Activated CD4-positive, alpha-beta T cell treated with anti-CD3 and anti-CD28 coated beads, Interleukin-2, amount 50 U/mL, for 24 hours (primary cell): ENCODE measurements around the gene ETV6.
A peak's percentile ranks its signal among the peaks of the same experiment; 100 is the strongest.

Experiments
- DNase-seq, 2 donors: peaks; one replicate each; pipeline ENCODE4 v3.0.0-alpha.2; 2020; ENCODE audit warnings: low read depth in 1 of 2, low spot score in 1 of 2

The ETV6 gene

GRCh38 chr12:11797317-11797913 lies 147.9 kb downstream of the ETV6 start:
- no peak for DNase-seq

GRCh38 chr12:11798006-11798708 lies 148.7 kb downstream of the ETV6 start:
- DNase-seq: no peak

- DNase-seq: no peak
Observed at GRCh38 chr12:11798856-11799501, 149.5 kb downstream of the ETV6 start.

- no peak for DNase-seq
Observed at GRCh38 chr12:11799502-11799873, 150.0 kb downstream of the ETV6 start.

GRCh38 chr12:11801643-11802042 lies 152.2 kb downstream of the ETV6 start:
- no peak for DNase-seq

GRCh38 chr12:11804130-11804529 lies 154.7 kb downstream of the ETV6 start:
- no peak for DNase-seq

GRCh38 chr12:11805043-11805442 lies 155.6 kb downstream of the ETV6 start:
- no peak for DNase-seq

GRCh38 chr12:11805680-11806079 lies 156.2 kb downstream of the ETV6 start:
- no peak for DNase-seq

- DNase-seq: no peak
Observed at GRCh38 chr12:11807458-11807857, 158.0 kb downstream of the ETV6 start.

- DNase-seq: no peak
Observed at GRCh38 chr12:11808931-11809330, 159.5 kb downstream of the ETV6 start.

- DNase-seq: no peak
Observed at GRCh38 chr12:11810206-11810545, 160.7 kb downstream of the ETV6 start.

GRCh38 chr12:11811008-11811407 lies 161.5 kb downstream of the ETV6 start:
- DNase-seq: no peak

- DNase-seq: no peak
Observed at GRCh38 chr12:11812241-11812585, 162.7 kb downstream of the ETV6 start.

GRCh38 chr12:11812586-11813437 lies 163.3 kb downstream of the ETV6 start:
- DNase-seq: no peak

GRCh38 chr12:11813438-11813813 lies 164.0 kb downstream of the ETV6 start:
- no peak for DNase-seq

GRCh38 chr12:11814374-11814773 lies 164.9 kb downstream of the ETV6 start:
- no peak for DNase-seq

- DNase-seq: no peak
Observed at GRCh38 chr12:11815397-11815796, 165.9 kb downstream of the ETV6 start.

- DNase-seq: no peak
Observed at GRCh38 chr12:11819643-11820042, 170.2 kb downstream of the ETV6 start.

- no peak for DNase-seq
Observed at GRCh38 chr12:11820476-11820875, 171.0 kb downstream of the ETV6 start.

GRCh38 chr12:11821386-11822080 lies 172.1 kb downstream of the ETV6 start:
- no peak for DNase-seq

- DNase-seq: peak; percentile 26 to 44
Observed at GRCh38 chr12:11822081-11822834, 172.8 kb downstream of the ETV6 start.
